ENCODE results near the gene EID3. TPM values are rescaled to one million over a fixed set of nuclear protein-coding genes. Genes with fewer than 3 reads are reported as not detected.

The EID3 gene
- total and polyA plus RNA-seq, 8 donors, result 1.6 to 78.1 (median 19.5) TPM

DNA sequence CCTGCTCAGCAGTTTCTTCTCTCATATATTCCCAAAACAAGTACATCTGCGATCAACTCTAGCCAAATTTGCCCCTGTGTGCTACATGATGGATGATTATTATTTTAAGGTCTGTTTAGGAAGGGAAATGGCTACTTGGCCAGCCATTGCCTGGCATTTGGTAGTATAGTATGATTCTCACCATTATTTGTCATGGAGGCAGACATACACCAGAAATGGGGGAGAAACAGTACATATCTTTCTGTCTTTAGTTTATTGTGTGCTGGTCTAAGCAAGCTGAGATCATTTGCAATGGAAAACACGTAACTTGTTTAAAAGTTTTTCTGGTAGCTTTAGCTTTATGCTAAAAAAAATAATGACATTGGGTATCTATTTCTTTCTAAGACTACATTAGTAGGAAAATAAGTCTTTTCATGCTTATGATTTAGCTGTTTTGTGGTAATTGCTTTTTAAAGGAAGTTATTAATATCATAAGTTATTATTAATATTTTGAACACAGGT lies 45.5 kb downstream of the EID3 start:
- Histone ChIP-seq H3K27me3 (no peaks in the 10 kb centered on the region), H3K4me3 (no peak overlapping the region), H3K36me3 (peaks cover 61 to 100% (median 93%) of the 10 kb centered on the region in 4 donors), H3K9me3 (no peaks in the 10 kb centered on the region), H3K4me1 (peaks cover 0 to 8% (median 3%) of the 10 kb centered on the region in 4 donors), H3K27ac (no peak overlapping the region)
- TF ChIP-seq POLR2A (IDR thresholded peaks at IDR 0.05), result no peak
- no peak for TF ChIP-seq CTCF (IDR thresholded peaks at IDR 0.05)
- TF ChIP-seq POLR2AphosphoS5 (IDR thresholded peaks at IDR 0.05), result no peak
- TF ChIP-seq EP300 (IDR thresholded peaks at IDR 0.05), result no peak
- no peak for DNase-seq
- 93 to 98% (median 97%) methylated on average over 2 of the region's 2 CpGs for WGBS, 5 donors
- intact Hi-C loops (cut with DNase I; ENCODE audit: low total_unique reads), result no loop called here

DNA sequence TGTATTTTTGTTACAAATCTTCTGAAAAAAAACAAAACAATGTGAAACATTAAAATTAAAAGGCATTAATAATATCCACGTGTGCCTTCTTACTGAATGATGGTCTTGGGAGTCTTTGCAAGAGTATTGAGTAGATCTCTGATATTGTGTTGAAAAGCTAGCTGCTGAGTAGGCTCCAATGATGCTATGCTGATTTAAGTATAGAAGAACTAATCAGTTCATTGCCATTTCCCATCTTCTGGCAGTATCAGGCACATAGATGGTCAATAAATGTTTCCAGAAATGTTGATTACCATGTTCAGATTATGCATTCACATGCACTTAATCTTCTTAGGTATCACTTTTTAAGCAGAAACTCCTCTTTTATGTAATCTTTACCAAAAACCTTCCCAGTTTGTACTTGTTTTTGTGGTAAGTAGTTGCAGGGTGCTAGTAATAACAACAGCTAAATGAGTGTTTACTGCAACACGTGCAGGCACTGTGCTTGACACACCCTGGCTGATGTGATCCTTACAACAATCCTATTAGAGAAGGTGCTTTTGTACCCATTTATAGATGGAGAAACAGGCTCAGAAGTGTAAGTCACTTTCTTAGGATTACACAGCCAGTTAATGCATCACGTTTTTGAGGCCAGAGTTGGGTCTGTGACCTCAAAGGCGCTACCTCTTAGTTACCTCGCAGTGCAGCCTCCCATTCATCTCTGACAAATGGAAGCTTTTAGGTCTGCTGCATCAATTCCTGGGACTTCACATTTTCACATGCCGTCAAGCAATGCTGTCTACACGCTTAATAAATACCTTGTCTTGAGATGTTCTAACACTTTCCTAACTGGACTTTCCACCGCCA lies 46.9 kb downstream of the EID3 start:
- Histone ChIP-seq H3K4me3 (no peak overlapping the region), H3K4me1 (peaks cover 0 to 4% (median 0%) of the 10 kb centered on the region in 4 donors), H3K27me3 (no peaks in the 10 kb centered on the region), H3K27ac (no peak overlapping the region), H3K9me3 (no peaks in the 10 kb centered on the region), H3K36me3 (peaks cover 61 to 96% (median 93%) of the 10 kb centered on the region in 4 donors)
- intact Hi-C loops (cut with DNase I; ENCODE audit: low total_unique reads), result no loop called here
- no peak for DNase-seq
- WGBS, 5 donors, result 86 to 93% (median 89%) methylated on average over 8 of the region's 8 CpGs
- TF ChIP-seq POLR2AphosphoS5 (IDR thresholded peaks at IDR 0.05) (no peak), CTCF (IDR thresholded peaks at IDR 0.05) (no peak), EP300 (IDR thresholded peaks at IDR 0.05) (no peak), POLR2A (IDR thresholded peaks at IDR 0.05) (no peak)

DNA sequence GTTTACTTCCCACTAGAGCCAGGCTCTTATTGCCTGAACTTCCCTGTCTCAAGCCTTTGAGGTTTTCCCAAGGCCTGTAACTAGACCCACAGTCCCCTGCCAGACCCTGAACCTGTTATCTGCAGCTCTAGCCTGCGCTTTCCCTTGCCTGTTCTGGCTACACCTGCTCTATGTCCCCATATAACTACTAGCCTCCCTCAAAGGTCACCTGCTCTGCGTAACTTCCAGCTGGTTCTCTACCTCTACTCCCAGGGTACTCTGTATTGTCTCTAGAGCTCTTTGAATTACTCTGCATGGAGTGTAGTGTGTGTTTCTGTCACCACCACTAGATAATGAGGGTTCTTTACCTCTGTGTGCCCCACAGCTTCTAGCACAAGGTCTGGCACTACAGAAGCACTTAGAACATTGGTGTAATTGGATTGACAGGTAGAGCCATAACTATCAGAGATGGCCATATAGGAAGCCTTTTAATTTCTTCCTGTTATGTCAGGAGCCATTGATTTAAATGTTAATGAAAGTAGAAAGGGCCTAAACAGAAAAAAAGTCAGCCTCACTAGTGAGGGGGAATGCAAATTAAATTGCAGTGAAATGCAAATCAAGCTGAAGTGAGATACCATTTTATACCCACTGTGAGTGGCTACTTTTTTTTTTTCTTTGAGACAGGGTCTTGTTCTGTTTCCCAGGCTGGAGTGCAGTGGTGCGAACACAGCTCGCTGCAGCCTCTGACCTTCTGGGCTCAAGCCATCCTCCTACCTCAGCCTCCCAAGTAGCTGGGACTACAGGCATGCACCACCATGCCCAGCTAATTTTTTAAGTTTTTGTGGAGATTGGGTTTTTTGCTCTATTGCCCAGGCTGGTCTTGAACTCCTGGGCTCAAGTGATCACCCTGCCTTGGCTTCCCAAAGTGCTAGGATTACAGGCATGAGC lies 47.8 kb downstream of the EID3 start:
- peaks cover 0 to 2% (median 0%) of the 10 kb centered on the region in 4 donors for H3K4me1 ChIP-seq
- H3K36me3 ChIP-seq, result peaks cover 57 to 89% (median 84%) of the 10 kb centered on the region in 4 donors
- no peak for DNase-seq
- no peak overlapping the region for H3K27ac ChIP-seq
- H3K27me3 ChIP-seq, result no peaks in the 10 kb centered on the region
- no peaks in the 10 kb centered on the region for H3K9me3 ChIP-seq
- intact Hi-C loops (cut with DNase I; ENCODE audit: low total_unique reads), result no loop called here
- TF ChIP-seq POLR2A (IDR thresholded peaks at IDR 0.05), result no peak
- TF ChIP-seq EP300 (IDR thresholded peaks at IDR 0.05), result no peak
- no peak for TF ChIP-seq CTCF (IDR thresholded peaks at IDR 0.05)
- no peak overlapping the region for H3K4me3 ChIP-seq
- WGBS, 5 donors, result 96 to 99% (median 96%) methylated on average over 4 of the region's 4 CpGs

DNA sequence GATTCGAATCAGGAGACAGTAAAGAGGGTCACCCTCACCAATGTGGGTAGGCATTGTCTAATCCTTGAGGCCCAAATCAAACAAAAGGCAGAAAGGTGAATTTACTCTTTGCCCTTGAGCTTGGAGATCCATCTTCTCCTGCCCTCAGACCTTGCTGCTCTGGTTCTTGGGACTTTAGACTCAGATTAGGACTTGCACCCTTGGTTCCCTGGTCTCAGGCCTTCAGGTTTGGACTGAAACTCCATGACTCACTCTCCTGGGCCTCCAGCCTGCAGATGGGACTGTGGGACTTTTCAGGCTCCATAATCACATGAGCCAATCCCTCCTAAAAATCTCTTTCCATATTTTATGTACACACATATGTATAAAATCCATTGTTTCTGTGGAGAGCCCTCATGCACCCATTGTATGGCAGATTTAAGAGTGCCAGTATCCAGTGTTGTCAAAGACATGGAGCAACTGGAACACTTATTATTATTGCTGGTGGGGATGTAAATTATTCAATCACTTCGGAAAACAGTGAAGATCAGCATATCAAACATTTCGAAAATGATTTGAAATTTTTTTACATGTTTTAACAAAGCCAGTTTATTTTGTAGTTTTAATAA lies 48.7 kb downstream of the EID3 start:
- H3K27me3 ChIP-seq, result no peaks in the 10 kb centered on the region
- H3K9me3 ChIP-seq, result no peaks in the 10 kb centered on the region
- TF ChIP-seq EP300 (IDR thresholded peaks at IDR 0.05) (no peak), CTCF (IDR thresholded peaks at IDR 0.05) (no peak), POLR2A (IDR thresholded peaks at IDR 0.05) (no peak), POLR2AphosphoS5 (IDR thresholded peaks at IDR 0.05) (no peak)
- no peak overlapping the region for H3K4me3 ChIP-seq
- WGBS, 5 donors, result 92 to 98% (median 93%) methylated on average over 3 of the region's 3 CpGs
- H3K4me1 ChIP-seq, result no peaks in the 10 kb centered on the region
- H3K36me3 ChIP-seq, result peaks cover 48 to 80% (median 75%) of the 10 kb centered on the region in 4 donors
- intact Hi-C loops (cut with DNase I; ENCODE audit: low total_unique reads), result no loop called here
- no peak overlapping the region for H3K27ac ChIP-seq
- DNase-seq, result no peak
